Calu3 (cell line): ENCODE data around the gene ZNF296. TPM values are rescaled to one million over a fixed set of nuclear protein-coding genes. Genes with fewer than 3 reads are reported as not detected.

ENCODE experiments used
- BruUV-seq: library from RNA; stranded (reverse); fragments of 400-500 nt; replicated peaks from 2 replicates; lab custom pipeline; 2021; lab: Mats Ljungman, UMichigan
- CTCF ChIA-PET: fragments of 300-600 bp; sonication (Branson Sonifier 250); formaldehyde crosslinking; loops from one replicate; lab custom pipeline; 2022; ENCODE audit warnings: antibody characterized with exemption; lab: Charles Lee
- DNase-seq: peaks from one replicate; pipeline ENCODE4 v3.0.0; 2022
- H3K27ac Mint-ChIP-seq: one replicate; pipeline ENCODE4 v1.8.0; 2022; ENCODE audit warnings: mixed read lengths; ENCODE audit not compliant: unreplicated experiment
- H3K27me3 Mint-ChIP-seq: one replicate; pipeline ENCODE4 v1.8.0; 2022; ENCODE audit warnings: mixed read lengths; ENCODE audit not compliant: unreplicated experiment
- H3K36me3 Mint-ChIP-seq: one replicate; pipeline ENCODE4 v1.8.0; 2022; ENCODE audit warnings: mild to moderate bottlenecking, moderate library complexity, mixed read lengths; ENCODE audit not compliant: insufficient read depth, unreplicated experiment
- H3K4me1 Mint-ChIP-seq: one replicate; pipeline ENCODE4 v1.8.0; 2022; ENCODE audit warnings: mild to moderate bottlenecking, low read depth, mixed read lengths; ENCODE audit not compliant: unreplicated experiment
- H3K4me3 Mint-ChIP-seq: one replicate; pipeline ENCODE4 v1.8.0; 2022; ENCODE audit warnings: mild to moderate bottlenecking, low read depth, moderate library complexity, mixed read lengths; ENCODE audit not compliant: unreplicated experiment
- H3K9me3 Mint-ChIP-seq: one replicate; pipeline ENCODE4 v1.8.0; 2022; ENCODE audit warnings: low read depth, mixed read lengths; ENCODE audit not compliant: unreplicated experiment
- intact Hi-C: fragments of 100-400 bp; cut with micrococcal nuclease; formaldehyde crosslinking; loops from one replicate; pipeline ENCODE4 v1.10.0; 2022; ENCODE audit not compliant: unreplicated experiment
- total RNA-seq: library from RNA; stranded (reverse); gene quantifications from 2 replicates; pipeline ENCODE4 v1.2.3, GENCODE V29; 2022
- TF ChIP-seq, protein P1 (sequence below): fragments of 200-600 bp; IDR thresholded peaks from one replicate; pipeline ENCODE4 v1.8.0; 2022; ENCODE audit warnings: antibody characterized with exemption; ENCODE audit not compliant: unreplicated experiment

Gene ZNF296
- total RNA-seq, 1 experiment from 2014 or later, result 5.3 TPM

DNA sequence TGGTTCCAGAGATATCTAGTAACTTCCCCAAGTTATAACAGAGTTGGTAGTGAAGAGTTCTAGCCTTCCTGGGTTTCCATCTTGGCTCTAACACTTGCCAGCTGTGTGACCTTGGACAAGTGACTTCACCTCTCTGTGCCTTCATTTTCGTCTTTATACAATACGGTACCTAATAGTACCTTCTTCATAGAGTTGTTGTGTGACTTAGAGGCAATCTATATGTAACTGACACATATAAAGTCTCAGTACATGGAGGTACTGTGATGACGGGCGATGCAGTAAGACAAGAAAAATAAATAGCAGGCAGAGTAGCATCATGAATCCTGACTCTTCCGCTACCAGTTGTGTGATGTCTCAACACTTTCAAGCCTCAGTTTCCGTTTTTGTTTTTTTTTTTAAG is 45.5 kb downstream of the ZNF296 start:
- Mint-ChIP-seq H3K9me3 (no peaks in the 10 kb centered on the region), H3K4me3 (no peak overlapping the region), H3K27me3 (no peaks in the 10 kb centered on the region), H3K36me3 (peaks cover 62% of the 10 kb centered on the region), H3K4me1 (no peaks in the 10 kb centered on the region), H3K27ac (no peak overlapping the region)
- intact Hi-C loops, result no loop called here
- no TSS peak for BruUV-seq
- DNase-seq, result no peak
- TF ChIP-seq, protein P1, sequence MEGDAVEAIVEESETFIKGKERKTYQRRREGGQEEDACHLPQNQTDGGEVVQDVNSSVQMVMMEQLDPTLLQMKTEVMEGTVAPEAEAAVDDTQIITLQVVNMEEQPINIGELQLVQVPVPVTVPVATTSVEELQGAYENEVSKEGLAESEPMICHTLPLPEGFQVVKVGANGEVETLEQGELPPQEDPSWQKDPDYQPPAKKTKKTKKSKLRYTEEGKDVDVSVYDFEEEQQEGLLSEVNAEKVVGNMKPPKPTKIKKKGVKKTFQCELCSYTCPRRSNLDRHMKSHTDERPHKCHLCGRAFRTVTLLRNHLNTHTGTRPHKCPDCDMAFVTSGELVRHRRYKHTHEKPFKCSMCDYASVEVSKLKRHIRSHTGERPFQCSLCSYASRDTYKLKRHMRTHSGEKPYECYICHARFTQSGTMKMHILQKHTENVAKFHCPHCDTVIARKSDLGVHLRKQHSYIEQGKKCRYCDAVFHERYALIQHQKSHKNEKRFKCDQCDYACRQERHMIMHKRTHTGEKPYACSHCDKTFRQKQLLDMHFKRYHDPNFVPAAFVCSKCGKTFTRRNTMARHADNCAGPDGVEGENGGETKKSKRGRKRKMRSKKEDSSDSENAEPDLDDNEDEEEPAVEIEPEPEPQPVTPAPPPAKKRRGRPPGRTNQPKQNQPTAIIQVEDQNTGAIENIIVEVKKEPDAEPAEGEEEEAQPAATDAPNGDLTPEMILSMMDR, result no peak
- CTCF ChIA-PET, result no interaction called here

DNA sequence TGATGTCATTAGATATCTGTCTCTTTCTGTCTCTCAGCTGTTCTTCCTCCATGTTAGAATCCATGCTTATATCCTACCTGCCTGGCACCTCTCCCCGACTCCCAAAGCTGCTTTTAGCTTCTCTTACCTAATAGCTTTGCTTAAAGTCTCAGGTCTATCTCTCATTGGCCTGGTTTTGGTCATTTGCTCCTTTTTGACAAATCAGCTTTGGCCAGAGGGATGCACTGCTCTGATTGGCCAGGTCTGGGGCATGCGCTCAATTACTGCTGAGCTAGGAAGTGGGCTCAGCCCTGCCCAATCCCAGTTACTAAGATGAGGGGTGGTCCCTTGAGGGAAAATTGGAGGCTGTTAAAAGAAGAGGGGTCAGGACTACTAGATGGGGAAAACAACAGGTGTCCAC is 48.9 kb downstream of the ZNF296 start:
- no TSS peak for BruUV-seq
- CTCF ChIA-PET, result interaction anchor here (1.2 kb wide), 1 partner anchor 11 kb away, joined by 3 read pairs; the partner anchor contains the start of gene CLASRP
- peaks cover 54% of the 10 kb centered on the region for H3K36me3 Mint-ChIP-seq

DNA sequence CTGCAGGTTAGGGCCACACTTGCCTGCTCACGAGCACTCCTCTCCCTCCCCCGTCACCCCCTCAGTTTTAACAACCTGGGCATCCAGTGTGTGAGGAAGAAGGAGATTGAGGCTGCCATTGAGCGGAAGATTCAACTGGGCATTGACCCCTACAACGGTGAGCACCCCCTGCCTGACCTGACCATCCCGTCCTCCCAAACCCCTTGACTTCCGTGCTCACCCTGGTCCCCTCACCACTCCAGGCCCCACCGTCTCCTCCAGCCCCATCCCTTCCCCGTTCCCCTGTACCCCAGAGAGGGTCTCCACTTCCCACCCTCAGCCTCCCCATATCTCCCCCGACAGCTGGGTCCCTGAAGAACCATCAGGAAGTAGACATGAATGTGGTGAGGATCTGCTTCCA is 51.0 kb downstream of the ZNF296 start:
- Mint-ChIP-seq H3K4me1 (no peaks in the 10 kb centered on the region), H3K27me3 (no peaks in the 10 kb centered on the region), H3K36me3 (peaks cover 61% of the 10 kb centered on the region), H3K27ac (no peak overlapping the region), H3K4me3 (no peak overlapping the region), H3K9me3 (no peaks in the 10 kb centered on the region)
- no peak for DNase-seq
- TF ChIP-seq, protein P1, result no peak
- no TSS peak for BruUV-seq
- intact Hi-C loops, result no loop called here
- CTCF ChIA-PET, result interaction anchor here (0.6 kb wide), 1 partner anchor 792 kb away, joined by 4 read pairs; no protein-coding TSS in a partner anchor

More for the DNA sequence above, 48.9 kb downstream of the ZNF296 start:
- TF ChIP-seq, protein P1, result no peak
- no peaks in the 10 kb centered on the region for H3K27me3 Mint-ChIP-seq
- no peak overlapping the region for H3K4me3 Mint-ChIP-seq
- no peak overlapping the region for H3K27ac Mint-ChIP-seq
- no peaks in the 10 kb centered on the region for H3K4me1 Mint-ChIP-seq
- no peak for DNase-seq
- H3K9me3 Mint-ChIP-seq, result no peaks in the 10 kb centered on the region
- intact Hi-C loops, result no loop called here

DNA sequence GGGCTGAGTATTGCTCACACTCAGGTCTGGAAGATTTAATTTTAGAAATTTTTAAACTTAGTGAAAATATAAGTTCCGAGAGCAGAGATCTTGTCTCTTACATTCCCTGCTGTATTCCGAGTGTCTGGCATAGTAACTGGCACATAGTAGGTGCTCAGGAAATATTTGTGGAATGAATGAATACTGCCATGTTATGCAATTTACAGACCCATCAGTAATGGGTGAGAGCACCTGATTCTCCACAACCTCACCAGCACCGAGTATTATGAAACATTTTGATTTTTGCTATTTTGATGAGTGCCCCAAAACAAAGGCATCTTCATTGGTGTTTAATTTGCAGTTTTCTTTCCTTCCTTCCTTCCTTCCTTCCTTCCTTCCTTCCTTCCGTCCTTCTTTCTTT is 53.2 kb downstream of the ZNF296 start:
- H3K36me3 Mint-ChIP-seq, result peaks cover 66% of the 10 kb centered on the region
- no peak for DNase-seq
- H3K4me1 Mint-ChIP-seq, result no peaks in the 10 kb centered on the region
- intact Hi-C loops, result no loop called here
- no peak overlapping the region for H3K4me3 Mint-ChIP-seq
- H3K27me3 Mint-ChIP-seq, result no peaks in the 10 kb centered on the region
- no peak overlapping the region for H3K27ac Mint-ChIP-seq
- CTCF ChIA-PET, result no interaction called here
- TF ChIP-seq, protein P1, result no peak
- BruUV-seq, result no TSS peak
- no peaks in the 10 kb centered on the region for H3K9me3 Mint-ChIP-seq
